Right atrium auricular region (tissue), 2 donors: ENCODE data around the gene NUP153. TPM values are rescaled to one million over a fixed set of nuclear protein-coding genes. Genes with fewer than 3 reads are reported as not detected.

Experiments used
- DNase-seq: peaks from one replicate; pipeline ENCODE4 v3.0.0-alpha.2; 2019; ENCODE audit warnings: low spot score
- H3K27ac ChIP-seq, 2 donors: fragments of 200-600 bp; sonication (generic); 1 replicate in 1 of 2; 2 replicates in 1 of 2; pipeline ENCODE4 v1.5.1; 2016 to 2019
- H3K27me3 ChIP-seq, 2 donors: fragments of 200-600 bp; sonication (generic); one replicate each; pipeline versions ENCODE4 v1.5.1 to v1.6.0; 2017 to 2019
- H3K36me3 ChIP-seq: fragments of 200-600 bp; sonication (generic); one replicate; pipeline ENCODE4 v1.5.1; 2016
- H3K4me1 ChIP-seq, 2 donors: fragments of 200-600 bp; sonication (generic); one replicate each; pipeline versions ENCODE4 v1.5.1 to v1.6.0; 2017 to 2019
- H3K4me3 ChIP-seq, 2 donors: fragments of 200-600 bp; sonication (generic); 1 replicate in 1 of 2; 2 replicates in 1 of 2; pipeline ENCODE4 v1.5.1; 2017 to 2019; ENCODE audit warnings: mild to moderate bottlenecking in 1 of 2, moderate library complexity in 1 of 2
- H3K9me3 ChIP-seq, 2 donors: fragments of 200-600 bp; sonication (generic); one replicate each; pipeline ENCODE4 v1.5.1; 2019
- total RNA-seq, 2 donors: library from RNA; depleted of rRNA; stranded (reverse); fragments of >200 nt; gene quantifications; one replicate each; pipeline ENCODE4 v1.1.0, GENCODE V29; 2016
- TF ChIP-seq, protein P1 (sequence below), 2 donors: fragments of 200-600 bp; sonication (generic); IDR thresholded peaks; one replicate each; pipeline ENCODE4 v1.5.1; 2019; ENCODE audit warnings: antibody characterized with exemption in 2 of 2

The NUP153 gene
- total RNA-seq, 2 donors from 2014 or later = 23.1 to 28.5 TPM

DNA sequence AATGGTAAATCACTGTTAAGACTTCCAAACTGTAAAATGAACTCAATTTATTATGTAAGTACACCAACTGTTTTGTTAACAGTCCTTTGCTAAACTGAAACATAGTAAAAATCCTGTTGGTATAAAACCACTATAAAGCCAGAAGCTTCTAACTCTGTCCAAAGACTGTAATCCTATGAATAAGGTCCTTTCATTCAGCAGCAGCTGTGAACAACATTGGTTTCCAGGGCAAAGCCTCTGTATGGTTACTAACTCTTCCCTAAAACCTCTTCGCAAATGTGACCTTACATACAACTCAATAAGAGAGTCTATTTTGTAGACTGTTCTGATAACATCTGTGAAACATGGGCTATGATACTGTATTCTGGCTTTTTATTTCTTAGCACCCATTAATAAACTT, 40.1 kb downstream of the NUP153 start:
- Histone ChIP-seq H3K36me3 (peaks cover 53% of the 10 kb centered on the region), H3K27ac (no peak overlapping the region), H3K4me3 (no peak overlapping the region), H3K27me3 (no peaks in the 10 kb centered on the region), H3K9me3 (no peaks in the 10 kb centered on the region), H3K4me1 (no peaks in the 10 kb centered on the region)
- TF ChIP-seq, protein P1, sequence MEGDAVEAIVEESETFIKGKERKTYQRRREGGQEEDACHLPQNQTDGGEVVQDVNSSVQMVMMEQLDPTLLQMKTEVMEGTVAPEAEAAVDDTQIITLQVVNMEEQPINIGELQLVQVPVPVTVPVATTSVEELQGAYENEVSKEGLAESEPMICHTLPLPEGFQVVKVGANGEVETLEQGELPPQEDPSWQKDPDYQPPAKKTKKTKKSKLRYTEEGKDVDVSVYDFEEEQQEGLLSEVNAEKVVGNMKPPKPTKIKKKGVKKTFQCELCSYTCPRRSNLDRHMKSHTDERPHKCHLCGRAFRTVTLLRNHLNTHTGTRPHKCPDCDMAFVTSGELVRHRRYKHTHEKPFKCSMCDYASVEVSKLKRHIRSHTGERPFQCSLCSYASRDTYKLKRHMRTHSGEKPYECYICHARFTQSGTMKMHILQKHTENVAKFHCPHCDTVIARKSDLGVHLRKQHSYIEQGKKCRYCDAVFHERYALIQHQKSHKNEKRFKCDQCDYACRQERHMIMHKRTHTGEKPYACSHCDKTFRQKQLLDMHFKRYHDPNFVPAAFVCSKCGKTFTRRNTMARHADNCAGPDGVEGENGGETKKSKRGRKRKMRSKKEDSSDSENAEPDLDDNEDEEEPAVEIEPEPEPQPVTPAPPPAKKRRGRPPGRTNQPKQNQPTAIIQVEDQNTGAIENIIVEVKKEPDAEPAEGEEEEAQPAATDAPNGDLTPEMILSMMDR (IDR thresholded peaks at IDR 0.05) = no peak
- no peak for DNase-seq

GRCh38 chr6:17665132-17665531, 41.6 kb downstream of the NUP153 start:
- H3K4me3 ChIP-seq = no peak overlapping the region
- no peaks in the 10 kb centered on the region for H3K4me1 ChIP-seq
- TF ChIP-seq, protein P1 (IDR thresholded peaks at IDR 0.05) = no peak
- H3K36me3 ChIP-seq = peaks cover 58% of the 10 kb centered on the region
- no peak for DNase-seq
- H3K27ac ChIP-seq = no peak overlapping the region
- H3K27me3 ChIP-seq = no peaks in the 10 kb centered on the region
- H3K9me3 ChIP-seq = no peaks in the 10 kb centered on the region

DNA sequence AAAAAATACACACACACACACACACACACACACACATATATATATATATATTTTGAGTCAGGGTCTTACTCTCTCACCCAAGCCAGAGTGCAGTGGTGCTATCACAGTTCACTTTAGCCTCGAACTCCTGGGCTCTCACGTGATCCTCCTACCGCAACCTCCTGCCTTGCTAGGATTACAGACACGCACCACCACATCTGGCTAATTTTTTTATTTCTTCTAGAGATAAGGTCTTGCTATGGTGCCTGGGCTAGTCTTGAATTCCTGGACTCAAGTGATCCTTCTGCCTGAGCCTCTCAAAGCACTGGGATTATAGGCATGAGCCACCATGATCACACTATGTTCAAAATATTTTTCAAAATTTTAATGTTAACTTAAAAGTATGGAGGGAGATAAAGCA, 43.5 kb downstream of the NUP153 start:
- Histone ChIP-seq H3K9me3 (no peaks in the 10 kb centered on the region), H3K36me3 (peaks cover 48% of the 10 kb centered on the region), H3K27me3 (no peaks in the 10 kb centered on the region), H3K4me1 (peaks cover 0 to 1% of the 10 kb centered on the region in 2 donors), H3K4me3 (no peak overlapping the region), H3K27ac (no peak overlapping the region)
- TF ChIP-seq, protein P1 (IDR thresholded peaks at IDR 0.05) = no peak
- no peak for DNase-seq

GRCh38 chr6:17662585-17662984, 44.1 kb downstream of the NUP153 start:
- TF ChIP-seq, protein P1 (IDR thresholded peaks at IDR 0.05) = no peak
- peaks cover 43% of the 10 kb centered on the region for H3K36me3 ChIP-seq
- peaks cover 0 to 5% of the 10 kb centered on the region in 2 donors for H3K4me1 ChIP-seq

DNA sequence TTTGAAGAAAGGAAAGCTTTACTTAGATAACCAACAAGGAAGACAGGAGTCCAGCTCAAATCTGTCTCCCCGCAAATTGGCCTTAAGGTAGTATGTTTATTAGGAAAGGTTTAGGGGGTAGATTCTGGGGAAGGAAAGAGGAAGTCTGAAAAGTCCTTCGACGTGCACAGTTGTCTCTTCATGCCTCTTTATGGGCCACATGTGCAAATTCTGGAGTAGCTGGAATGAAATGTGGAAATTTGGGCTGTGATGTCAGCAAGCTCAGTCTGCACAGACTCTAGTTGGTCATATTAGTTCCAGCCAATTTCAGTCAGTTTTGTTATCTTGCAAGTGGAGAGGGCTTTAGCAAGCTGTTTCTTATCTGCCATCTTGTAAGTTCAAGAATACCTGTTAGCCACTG, 50.1 kb downstream of the NUP153 start:
- Histone ChIP-seq H3K9me3 (no peaks in the 10 kb centered on the region), H3K27me3 (no peaks in the 10 kb centered on the region), H3K4me3 (no peak overlapping the region), H3K36me3 (peaks cover 15% of the 10 kb centered on the region), H3K4me1 (peaks cover 0 to 12% of the 10 kb centered on the region in 2 donors), H3K27ac (no peak overlapping the region)
- TF ChIP-seq, protein P1 (IDR thresholded peaks at IDR 0.05) = no peak
- no peak for DNase-seq

More at GRCh38 chr6:17662585-17662984, 44.1 kb downstream of the NUP153 start:
- no peak overlapping the region for H3K4me3 ChIP-seq
- no peak for DNase-seq
- no peaks in the 10 kb centered on the region for H3K9me3 ChIP-seq
- H3K27ac ChIP-seq = no peak overlapping the region
- no peaks in the 10 kb centered on the region for H3K27me3 ChIP-seq

DNA sequence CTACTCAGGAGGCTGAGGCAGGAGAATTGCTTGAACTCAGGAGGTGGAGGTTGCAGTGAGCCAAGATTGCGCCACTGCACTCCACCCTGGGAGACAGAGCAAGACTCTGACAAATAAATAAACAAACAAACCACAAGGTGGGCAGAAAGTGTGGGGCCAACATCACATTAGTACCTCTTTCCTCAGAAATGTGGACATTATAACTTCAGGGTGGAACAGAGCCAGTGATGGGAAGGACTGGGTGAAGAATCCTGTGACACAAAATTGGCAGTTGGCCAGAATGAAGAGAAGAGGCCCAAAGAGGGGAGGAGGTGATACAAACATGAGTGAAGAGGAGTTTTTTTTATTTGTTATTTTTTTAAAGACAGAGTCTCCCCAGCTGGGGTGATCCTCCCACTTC, 50.6 kb downstream of the NUP153 start:
- peaks cover 0 to 12% of the 10 kb centered on the region in 2 donors for H3K4me1 ChIP-seq
- H3K4me3 ChIP-seq = no peak overlapping the region
- TF ChIP-seq, protein P1 (IDR thresholded peaks at IDR 0.05) = no peak
- peaks cover 9% of the 10 kb centered on the region for H3K36me3 ChIP-seq
- no peaks in the 10 kb centered on the region for H3K9me3 ChIP-seq
- no peaks in the 10 kb centered on the region for H3K27me3 ChIP-seq
- H3K27ac ChIP-seq = no peak overlapping the region
- no peak for DNase-seq
